Measurements from ENCODE around the gene PLD2. TPM values are rescaled to one million over a fixed set of nuclear protein-coding genes. Genes with fewer than 3 reads are reported as not detected.

Gene PLD2
- total RNA-seq, 1 donor from 2014 or later, result 77.3 TPM

GRCh38 chr17:4837471-4838308, 30.7 kb downstream of the PLD2 start:
- H3K27me3 Mint-ChIP-seq (ENCODE audit: low read depth), result no peaks in the 10 kb centered on the region
- H3K36me3 Mint-ChIP-seq, result peaks cover 1% of the 10 kb centered on the region
- no peak for TF ChIP-seq CTCF (IDR thresholded peaks at IDR 0.05; ENCODE audit: unreplicated experiment)
- H3K9me3 Mint-ChIP-seq, result no peaks in the 10 kb centered on the region
- peaks cover 48% of the 10 kb centered on the region for H3K4me1 Mint-ChIP-seq
- DNase-seq (ENCODE audit: low spot score in 2 of 2, unreplicated experiment in 2 of 2), result no peak
- no peak overlapping the region for H3K4me3 Mint-ChIP-seq
- peak overlapping the region; percentile 58 for H3K27ac Mint-ChIP-seq

GRCh38 chr17:4838309-4838785, 31.4 kb downstream of the PLD2 start:
- Mint-ChIP-seq H3K27ac (peak overlapping the region; percentile 58), H3K9me3 (no peaks in the 10 kb centered on the region), H3K4me3 (no peak overlapping the region), H3K27me3 (ENCODE audit: low read depth) (no peaks in the 10 kb centered on the region), H3K4me1 (peaks cover 48% of the 10 kb centered on the region), H3K36me3 (peaks cover 1% of the 10 kb centered on the region)
- TF ChIP-seq CTCF (IDR thresholded peaks at IDR 0.05; ENCODE audit: unreplicated experiment), result no peak
- no peak for DNase-seq (ENCODE audit: low spot score in 2 of 2, unreplicated experiment in 2 of 2)

- H3K4me1 Mint-ChIP-seq, result peaks cover 43% of the 10 kb centered on the region
- no peak overlapping the region for H3K4me3 Mint-ChIP-seq
- H3K9me3 Mint-ChIP-seq, result no peaks in the 10 kb centered on the region
- no peaks in the 10 kb centered on the region for H3K27me3 Mint-ChIP-seq (ENCODE audit: low read depth)
- TF ChIP-seq CTCF (IDR thresholded peaks at IDR 0.05; ENCODE audit: unreplicated experiment), result no peak
- no peak for DNase-seq (ENCODE audit: low spot score in 2 of 2, unreplicated experiment in 2 of 2)
- H3K27ac Mint-ChIP-seq, result peak overlapping the region; percentile 61
- peaks cover 2% of the 10 kb centered on the region for H3K36me3 Mint-ChIP-seq
These were observed 32.3 kb downstream of the PLD2 start for GRCh38 chr17:4839221-4839620.

- no peak for DNase-seq (ENCODE audit: low spot score in 2 of 2, unreplicated experiment in 2 of 2)
- Mint-ChIP-seq H3K4me1 (peaks cover 33% of the 10 kb centered on the region), H3K4me3 (no peak overlapping the region), H3K27ac (peak overlapping the region; percentile 32), H3K9me3 (no peaks in the 10 kb centered on the region), H3K27me3 (ENCODE audit: low read depth) (no peaks in the 10 kb centered on the region), H3K36me3 (peaks cover 11% of the 10 kb centered on the region)
- TF ChIP-seq CTCF (IDR thresholded peaks at IDR 0.05; ENCODE audit: unreplicated experiment), result no peak
These were observed 33.3 kb downstream of the PLD2 start for GRCh38 chr17:4839965-4840892.

- peaks cover 31% of the 10 kb centered on the region for H3K4me1 Mint-ChIP-seq
- peaks cover 12% of the 10 kb centered on the region for H3K36me3 Mint-ChIP-seq
- H3K27me3 Mint-ChIP-seq (ENCODE audit: low read depth), result no peaks in the 10 kb centered on the region
- no peak overlapping the region for H3K4me3 Mint-ChIP-seq
- H3K9me3 Mint-ChIP-seq, result no peaks in the 10 kb centered on the region
- no peak for TF ChIP-seq CTCF (IDR thresholded peaks at IDR 0.05; ENCODE audit: unreplicated experiment)
- H3K27ac Mint-ChIP-seq, result no peak overlapping the region
- DNase-seq (ENCODE audit: low spot score in 2 of 2, unreplicated experiment in 2 of 2), result no peak
These were observed 33.9 kb downstream of the PLD2 start for GRCh38 chr17:4840893-4841242.
